KBM-7 (cell line): ENCODE data around the gene GPX2.

ENCODE experiments used
- DNase-seq: peaks from one replicate; pipeline ENCODE4 v3.0.0-alpha.2; 2015
- in situ Hi-C: fragments of 300-500 bp; cut with MboI; formaldehyde crosslinking; loops from 2 replicates; pipeline ENCODE4 v1.14.3; 2020; ENCODE audit warnings: low sequenced_read_pairs, low pct_unique_long_range_greater_than_20kb, mixed read lengths

GPX2 gene

GRCh38 chr14:64942531-64943111 lies at the start of gene GPX2:
Gene GPX2 (minus strand): TSS chr14:64942745. CDS start chr14:64942726, 19 bp downstream.
- in situ Hi-C loops: no loop called here
- DNase-seq: no peak

GRCh38 chr14:64990939-64991338 lies 48.4 kb upstream of the GPX2 start:
- no peak for DNase-seq
- in situ Hi-C loops: no loop called here

GRCh38 chr14:64990296-64990695 lies 47.8 kb upstream of the GPX2 start:
- in situ Hi-C loops: no loop called here

GRCh38 chr14:64987438-64987767 lies 44.9 kb upstream of the GPX2 start:
- no peak for DNase-seq
- in situ Hi-C loops: no loop called here

More at GRCh38 chr14:64990296-64990695, 47.8 kb upstream of the GPX2 start:
- peak; percentile 65 for DNase-seq

GRCh38 chr14:64986648-64987437 lies 44.3 kb upstream of the GPX2 start, which contains the start of gene FNTB:
Gene FNTB (plus strand): TSS chr14:64986895. CDS start chr14:64986954, 59 bp downstream.
- peak; percentile 97 for DNase-seq
- in situ Hi-C loops: no loop called here

GRCh38 chr14:64983439-64984310 lies 41.1 kb upstream of the GPX2 start:
- DNase-seq: peak; percentile 59
- in situ Hi-C loops: no loop called here

GRCh38 chr14:64979336-64980074 lies 37.0 kb upstream of the GPX2 start:
- no peak for DNase-seq
- in situ Hi-C loops: no loop called here

GRCh38 chr14:64974563-64974962 lies 32.0 kb upstream of the GPX2 start:
- in situ Hi-C loops: no loop called here
- DNase-seq: no peak

- no peak for DNase-seq
These were observed 31.3 kb upstream of the GPX2 start for GRCh38 chr14:64973826-64974225.

GRCh38 chr14:64973026-64973442 lies 30.5 kb upstream of the GPX2 start:
- in situ Hi-C loops: no loop called here
- no peak for DNase-seq

More at GRCh38 chr14:64973826-64974225, 31.3 kb upstream of the GPX2 start:
- in situ Hi-C loops: no loop called here

GRCh38 chr14:64971943-64972791 lies 29.6 kb upstream of the GPX2 start, which contains the start of gene RAB15:
Gene RAB15 (minus strand): TSS chr14:64972336. CDS start chr14:64972076, 260 bp downstream.
- in situ Hi-C loops: no loop called here
- DNase-seq: peak; percentile 28

- DNase-seq: no peak
- in situ Hi-C loops: no loop called here
These were observed 29.0 kb upstream of the GPX2 start for GRCh38 chr14:64971491-64971942.

- in situ Hi-C loops: no loop called here
- DNase-seq: no peak
These were observed 28.4 kb upstream of the GPX2 start for GRCh38 chr14:64970776-64971477.

- in situ Hi-C loops: no loop called here
These were observed 27.5 kb upstream of the GPX2 start for GRCh38 chr14:64970041-64970440.

GRCh38 chr14:64968651-64969050 lies 26.1 kb upstream of the GPX2 start:
- in situ Hi-C loops: no loop called here
- no peak for DNase-seq

More at GRCh38 chr14:64970041-64970440, 27.5 kb upstream of the GPX2 start:
- peak; percentile 52 for DNase-seq

- in situ Hi-C loops: no loop called here
- DNase-seq: no peak
These were observed 25.6 kb upstream of the GPX2 start for GRCh38 chr14:64968167-64968566.

- in situ Hi-C loops: no loop called here
- no peak for DNase-seq
These were observed 24.4 kb upstream of the GPX2 start for GRCh38 chr14:64966976-64967375.
